Karpas-422 (cell line): Measurements from ENCODE around the gene EVI5L. TPM values are rescaled to one million over a fixed set of nuclear protein-coding genes. Genes with fewer than 3 reads are reported as not detected.

Experiments used
- DNase-seq: peaks from one replicate; pipeline ENCODE4 v3.0.0-alpha.2; 2015
- H2AFZ ChIP-seq: fragments of 200-600 bp; sonication (generic); 2 replicates; pipeline ENCODE4 v1.6.1; 2014; ENCODE audit warnings: antibody characterized with exemption, low read length, mixed read lengths
- H3K27ac ChIP-seq: fragments of 200-600 bp; sonication (generic); 2 replicates; pipeline ENCODE4 v1.5.1; 2014; ENCODE audit warnings: mild to moderate bottlenecking, low read length, moderate library complexity
- H3K27me3 ChIP-seq: fragments of 200-600 bp; sonication (generic); 2 replicates; pipeline ENCODE4 v1.6.1; 2014; ENCODE audit warnings: low read length, mixed read lengths
- H3K36me3 ChIP-seq: fragments of 200-600 bp; sonication (generic); 2 replicates; pipeline ENCODE4 v1.6.1; 2014; ENCODE audit warnings: low read length, mixed read lengths; ENCODE audit not compliant: insufficient read depth
- H3K4me1 ChIP-seq: fragments of 200-600 bp; sonication (generic); 2 replicates; pipeline ENCODE4 v1.6.1; 2014; ENCODE audit warnings: mild to moderate bottlenecking, low read length, mixed read lengths
- H3K4me2 ChIP-seq: fragments of 200-600 bp; sonication (generic); 2 replicates; pipeline ENCODE4 v1.6.1; 2014; ENCODE audit warnings: low read length, low read depth, mild to moderate bottlenecking; ENCODE audit not compliant: poor library complexity, severe bottlenecking
- H3K4me3 ChIP-seq: fragments of 200-600 bp; sonication (generic); 2 replicates; pipeline ENCODE4 v1.5.1; 2014; ENCODE audit warnings: mild to moderate bottlenecking, antibody characterized with exemption, low read length, mixed read lengths
- H3K79me2 ChIP-seq: fragments of 200-600 bp; sonication (generic); 2 replicates; pipeline ENCODE4 v1.6.1; 2014; ENCODE audit warnings: mild to moderate bottlenecking, low read length, mixed read lengths
- H3K9ac ChIP-seq: fragments of 200-600 bp; sonication (generic); 2 replicates; pipeline ENCODE4 v1.6.0; 2014; ENCODE audit warnings: low read length
- H3K9me2 ChIP-seq: fragments of 200-600 bp; sonication (generic), shearing (Covaris generic); replicated peaks from 2 replicates; pipeline ENCODE4 v1.6.0; 2014; ENCODE audit warnings: mild to moderate bottlenecking, low read length, moderate library complexity; ENCODE audit not compliant: insufficient read depth
- H3K9me3 ChIP-seq: fragments of 300-700, 200-600 bp; sonication (generic); 2 replicates; pipeline ENCODE4 v1.6.1; 2014; ENCODE audit warnings: low read length, mixed read lengths
- H4K20me1 ChIP-seq: fragments of 200-600 bp; sonication (generic); 2 replicates; pipeline ENCODE4 v1.6.1; 2014; ENCODE audit warnings: mild to moderate bottlenecking, antibody characterized with exemption, low read length, low read depth; ENCODE audit not compliant: insufficient read depth
- total RNA-seq: library from RNA; depleted of rRNA; stranded (reverse); fragments of >200 nt; shearing (Covaris generic); gene quantifications from 2 replicates; pipeline ENCODE4 v1.2.3, GENCODE V29; 2014; ENCODE audit warnings: low replicate concordance

The EVI5L gene
- total RNA-seq, 1 experiment from 2014 or later: 6.0 TPM

- H4K20me1 ChIP-seq: no peaks in the 10 kb centered on the region; the same call in 1 of the 2 replicates
- H3K27ac ChIP-seq: no peak overlapping the region
- DNase-seq: peak; percentile 83
- H2AFZ ChIP-seq: no peak overlapping the region
- H3K4me1 ChIP-seq: no peaks in the 10 kb centered on the region
- H3K9me3 ChIP-seq: no peaks in the 10 kb centered on the region
- H3K27me3 ChIP-seq: no peaks in the 10 kb centered on the region
- no peaks in the 10 kb centered on the region for H3K79me2 ChIP-seq
- no peak overlapping the region for H3K4me2 ChIP-seq
- no peaks in the 10 kb centered on the region for H3K36me3 ChIP-seq
- H3K4me3 ChIP-seq: no peak overlapping the region
- no peak overlapping the region for H3K9ac ChIP-seq
- no peaks in the 10 kb centered on the region for H3K9me2 ChIP-seq
Observed at GRCh38 chr19:7868671-7869452, 38.8 kb downstream of the EVI5L start.

- H4K20me1 ChIP-seq: no peaks in the 10 kb centered on the region; the same call in 1 of the 2 replicates
- H3K27me3 ChIP-seq: no peaks in the 10 kb centered on the region
- no peak overlapping the region for H3K9ac ChIP-seq
- H3K9me3 ChIP-seq: no peaks in the 10 kb centered on the region
- H3K4me2 ChIP-seq: no peak overlapping the region
- no peaks in the 10 kb centered on the region for H3K36me3 ChIP-seq
- no peak overlapping the region for H3K4me3 ChIP-seq
- no peaks in the 10 kb centered on the region for H3K79me2 ChIP-seq
- H3K9me2 ChIP-seq: no peaks in the 10 kb centered on the region
- H3K27ac ChIP-seq: no peak overlapping the region
- DNase-seq: peak; percentile 55
- H3K4me1 ChIP-seq: no peaks in the 10 kb centered on the region
- no peak overlapping the region for H2AFZ ChIP-seq
Observed at GRCh38 chr19:7869453-7869909, 39.5 kb downstream of the EVI5L start.

GRCh38 chr19:7869910-7870511 is 40.0 kb downstream of the EVI5L start:
- no peaks in the 10 kb centered on the region for H3K4me1 ChIP-seq
- H3K36me3 ChIP-seq: no peaks in the 10 kb centered on the region
- no peaks in the 10 kb centered on the region; the same call in 1 of the 2 replicates for H4K20me1 ChIP-seq
- no peak overlapping the region for H3K9ac ChIP-seq
- no peak overlapping the region for H3K27ac ChIP-seq
- no peaks in the 10 kb centered on the region for H3K9me3 ChIP-seq
- H3K9me2 ChIP-seq: no peaks in the 10 kb centered on the region
- DNase-seq: peak; percentile 86
- no peaks in the 10 kb centered on the region for H3K79me2 ChIP-seq
- no peak overlapping the region for H2AFZ ChIP-seq
- no peak overlapping the region for H3K4me2 ChIP-seq
- H3K4me3 ChIP-seq: no peak overlapping the region
- H3K27me3 ChIP-seq: no peaks in the 10 kb centered on the region

GRCh38 chr19:7870571-7871436 is 40.8 kb downstream of the EVI5L start:
- peak; percentile 94 for DNase-seq
- Histone ChIP-seq H3K79me2 (no peaks in the 10 kb centered on the region), H3K9me2 (no peaks in the 10 kb centered on the region), H3K4me2 (no peak overlapping the region), H3K4me3 (no peak overlapping the region), H3K27me3 (no peaks in the 10 kb centered on the region), H3K27ac (no peak overlapping the region), H3K36me3 (no peaks in the 10 kb centered on the region), H2AFZ (no peak overlapping the region), H3K9ac (no peak overlapping the region), H3K4me1 (no peaks in the 10 kb centered on the region), H4K20me1 (no peaks in the 10 kb centered on the region; the same call in 1 of the 2 replicates), H3K9me3 (no peaks in the 10 kb centered on the region)

- H3K9ac ChIP-seq: no peak overlapping the region
- H3K79me2 ChIP-seq: no peaks in the 10 kb centered on the region
- H3K9me3 ChIP-seq: no peaks in the 10 kb centered on the region
- H2AFZ ChIP-seq: peak overlapping the region; percentile 30; the same call in 1 of the 2 replicates
- H3K36me3 ChIP-seq: no peaks in the 10 kb centered on the region
- H3K4me2 ChIP-seq: no peak overlapping the region
- H4K20me1 ChIP-seq: no peaks in the 10 kb centered on the region; the same call in 1 of the 2 replicates
- no peaks in the 10 kb centered on the region for H3K9me2 ChIP-seq
- H3K27ac ChIP-seq: no peak overlapping the region
- H3K4me3 ChIP-seq: no peak overlapping the region
- H3K27me3 ChIP-seq: no peaks in the 10 kb centered on the region
- no peaks in the 10 kb centered on the region for H3K4me1 ChIP-seq
- DNase-seq: peak; percentile 81
Observed at GRCh38 chr19:7871437-7872305, 41.7 kb downstream of the EVI5L start.

DNA sequence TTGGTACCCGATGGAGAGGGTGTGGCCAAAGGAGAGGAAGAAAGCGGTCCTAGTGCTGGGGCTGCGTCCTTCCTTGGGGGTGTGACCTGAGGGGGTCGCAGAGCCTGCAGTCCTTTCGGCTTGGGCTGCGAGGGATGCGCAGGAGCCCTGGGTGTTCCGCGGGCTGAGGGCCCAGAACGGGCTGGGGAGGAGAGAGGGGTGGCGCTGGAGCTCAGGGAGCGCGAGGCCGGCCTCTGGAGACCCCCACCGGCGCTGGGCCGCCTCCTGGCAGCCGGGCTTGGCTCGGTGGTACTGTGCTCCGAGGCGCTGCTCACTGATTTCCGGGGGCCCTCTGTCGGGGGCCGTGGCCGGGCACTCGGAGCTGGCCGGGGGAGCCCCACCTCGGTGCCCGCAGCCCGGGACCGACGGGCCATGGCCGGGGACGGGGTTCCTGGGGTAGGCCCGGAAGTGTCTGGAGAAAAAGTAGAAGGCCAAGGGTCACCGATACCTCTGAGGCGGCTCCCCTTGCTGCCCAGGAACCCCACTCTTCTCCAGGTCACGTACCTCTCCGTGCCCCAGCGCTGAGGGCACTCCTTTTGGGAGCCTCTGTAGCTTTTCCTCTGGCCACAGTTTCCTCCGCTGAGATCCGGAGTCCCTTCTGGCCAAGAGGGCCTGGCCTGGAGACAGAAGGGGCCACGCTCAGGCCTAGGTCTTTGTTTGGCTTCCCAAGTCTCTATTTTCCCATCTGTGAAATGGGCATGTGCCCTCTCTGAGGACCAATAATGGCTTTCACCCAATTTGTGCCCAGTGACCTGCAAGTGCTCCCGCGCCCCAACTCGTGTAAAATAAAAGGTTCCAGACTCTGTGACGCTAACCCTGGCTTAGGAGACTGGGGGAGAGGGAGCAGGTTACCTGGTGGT is 42.5 kb downstream of the EVI5L start:
- no peak for DNase-seq
- H3K79me2 ChIP-seq: no peaks in the 10 kb centered on the region
- no peak overlapping the region for H3K4me2 ChIP-seq
- H3K27ac ChIP-seq: no peak overlapping the region
- H3K9ac ChIP-seq: no peak overlapping the region
- no peaks in the 10 kb centered on the region for H4K20me1 ChIP-seq
- H2AFZ ChIP-seq: no peak overlapping the region
- H3K9me2 ChIP-seq: no peaks in the 10 kb centered on the region
- no peak overlapping the region for H3K4me3 ChIP-seq
- H3K27me3 ChIP-seq: no peaks in the 10 kb centered on the region
- no peaks in the 10 kb centered on the region for H3K36me3 ChIP-seq
- H3K9me3 ChIP-seq: no peaks in the 10 kb centered on the region
- no peaks in the 10 kb centered on the region for H3K4me1 ChIP-seq
